GM10248 (cell line): ENCODE results near the gene BUD23.
"Not testable (repeated sequence)": the region's sequence is repeated elsewhere in the genome, so short reads cannot be mapped to it uniquely, and the experiment has no call there.

Source experiments
- CTCF ChIA-PET: fragments of 300-600 bp; sonication (Branson Sonifier 250); formaldehyde crosslinking; extraction: SDS; loops from one replicate; lab custom pipeline; 2021; ENCODE audit warnings: antibody characterized with exemption; lab: Yijun Ruan, JAX
- POLR2A ChIA-PET: fragments of 350-650 bp; sonication (Branson Sonifier 250); formaldehyde crosslinking; extraction: SDS; loops from one replicate; lab custom pipeline; 2020; ENCODE audit warnings: antibody characterized with exemption; lab: Yijun Ruan, JAX
- DNase-seq: peaks from one replicate; pipeline ENCODE4 v3.0.0; 2012; ENCODE audit errors: extremely low spot score
- CTCF ChIP-seq: IDR thresholded peaks from 2 replicates; pipeline ENCODE4 v1.5.1; 2012; ENCODE audit warnings: mild to moderate bottlenecking, low read depth; ENCODE audit errors: extremely low read depth, missing control alignments, control extremely low read depth

BUD23 gene

GRCh38 chr7:73671322-73671661, 12.1 kb upstream of the BUD23 start:
- CTCF ChIA-PET: interaction anchor here (1.1 kb wide), 1 partner anchor 92 kb away, joined by 3 read pairs; no protein-coding TSS in a partner anchor
- no peak for DNase-seq
- POLR2A ChIA-PET: no interaction called here
- TF ChIP-seq CTCF: no peak

- POLR2A ChIA-PET: no interaction called here
- CTCF ChIA-PET: interaction anchor here (1.1 to 1.8 kb wide), 2 partner anchors 65 to 92 kb away, joined by 3 to 7 read pairs; no protein-coding TSS in a partner anchor
- no peak for DNase-seq
Measured at GRCh38 chr7:73671857-73672445, 11.4 kb upstream of the BUD23 start.

GRCh38 chr7:73674468-73675124, 8.8 kb upstream of the BUD23 start:
- ChIA-PET POLR2A (interaction anchor here (0.5 kb wide), 1 partner anchor 74 kb away, joined by 5 read pairs; no protein-coding TSS in a partner anchor), CTCF (interaction anchor here (0.5 to 1.4 kb wide), 3 partner anchors 10 to 68 kb away, joined by 3 to 9 read pairs (median 3); no protein-coding TSS in a partner anchor)
- no peak for TF ChIP-seq CTCF
- no peak for DNase-seq

More at GRCh38 chr7:73671857-73672445, 11.4 kb upstream of the BUD23 start:
- TF ChIP-seq CTCF: no peak

- POLR2A ChIA-PET, DNase-seq: not testable (repeated sequence)
- CTCF ChIA-PET: interaction anchor here (0.8 kb wide), 1 partner anchor 8 kb away, joined by 3 read pairs; no protein-coding TSS in a partner anchor
Measured at GRCh38 chr7:73676062-73676461, 7.3 kb upstream of the BUD23 start.

- DNase-seq: no peak
- TF ChIP-seq CTCF: no peak
- ChIA-PET POLR2A (no interaction called here), CTCF (no interaction called here)
Measured at GRCh38 chr7:73678862-73679261, 4.5 kb upstream of the BUD23 start.

- CTCF ChIA-PET: no interaction called here
- TF ChIP-seq CTCF: no peak
- POLR2A ChIA-PET: no interaction called here
- no peak for DNase-seq
Measured at GRCh38 chr7:73679709-73680108, 3.7 kb upstream of the BUD23 start.

GRCh38 chr7:73680501-73680900, 2.9 kb upstream of the BUD23 start:
- CTCF ChIA-PET: no interaction called here
- POLR2A ChIA-PET: no interaction called here
- DNase-seq: no peak
- no peak for TF ChIP-seq CTCF
